ENCODE results near the gene NAA60.

NAA60 gene

DNA sequence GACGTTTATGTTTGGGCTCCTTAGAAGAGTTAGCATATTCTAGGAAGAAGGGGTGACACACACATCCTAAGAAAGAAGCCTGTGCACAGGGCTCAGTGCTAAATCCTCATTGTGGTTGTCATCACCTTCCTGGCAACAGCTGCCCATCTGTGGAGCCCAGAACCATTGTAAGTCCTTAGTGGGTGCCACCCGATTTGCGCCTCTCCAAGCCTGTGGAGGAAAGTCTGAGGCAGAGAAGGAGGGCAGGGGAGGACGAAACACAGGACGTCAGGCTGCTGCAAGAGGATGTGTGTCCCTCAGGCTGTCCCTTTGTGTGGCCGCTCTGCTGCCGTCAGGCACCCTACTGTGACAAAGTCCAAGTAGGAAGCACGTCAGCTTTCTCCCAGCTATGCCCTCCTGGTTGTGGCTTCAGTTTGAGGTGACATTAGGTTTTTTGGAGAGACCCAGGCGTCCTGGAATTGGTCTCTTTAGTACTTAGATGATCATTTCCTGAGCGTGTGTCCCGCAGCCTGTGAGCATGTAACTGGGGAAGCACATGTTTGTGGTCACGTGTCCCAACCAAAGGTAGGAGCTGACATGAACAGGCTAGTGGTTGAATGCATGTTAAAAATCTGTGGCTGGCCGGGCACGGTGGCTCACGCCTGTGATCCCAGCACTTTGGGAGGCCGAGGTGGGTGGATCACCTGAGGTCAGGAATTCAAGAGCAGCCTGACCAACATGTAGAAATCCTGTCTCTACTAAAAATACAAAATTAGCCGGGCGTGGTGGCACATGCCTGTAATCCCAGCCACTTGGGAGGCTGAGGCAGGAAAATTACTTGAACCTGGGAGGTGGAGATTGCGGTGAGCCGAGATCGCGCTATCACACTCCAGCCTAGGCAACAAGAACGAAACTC, 68.1 kb downstream of the NAA60 start:
- no peak for DNase-seq

DNA sequence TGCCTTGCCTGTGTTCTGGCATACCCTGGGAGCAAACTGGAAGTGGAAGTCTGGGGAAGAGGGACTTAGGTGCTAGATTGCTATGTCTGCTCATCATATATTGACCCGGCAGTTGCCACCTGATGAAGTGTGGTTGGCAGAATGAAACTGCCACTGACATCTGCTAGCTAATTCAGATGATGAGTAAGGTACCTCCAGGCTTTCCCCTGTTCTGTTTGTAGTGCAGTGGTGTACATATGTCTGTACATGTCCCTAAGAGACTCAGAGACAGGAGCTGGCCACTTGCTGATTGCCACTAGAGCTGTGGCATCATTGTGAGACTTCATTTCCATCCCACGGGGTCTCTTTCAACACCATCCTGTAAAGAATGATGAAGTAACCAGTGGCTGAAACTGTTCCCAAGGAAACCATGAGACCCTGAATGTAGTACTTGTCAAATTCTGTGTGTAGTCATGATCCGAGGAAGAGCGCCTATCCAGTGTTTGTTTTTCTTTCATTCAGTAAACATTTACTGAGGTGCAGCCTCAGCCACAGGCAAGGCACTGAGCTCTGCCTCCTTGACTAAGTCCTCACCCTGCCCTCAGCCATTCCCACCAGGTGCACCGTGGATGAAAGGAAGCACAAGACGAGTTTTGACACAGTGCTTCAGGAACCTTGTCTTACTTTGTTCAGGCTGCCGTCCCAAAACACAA, 70.6 kb downstream of the NAA60 start:
- DNase-seq: no peak

DNA sequence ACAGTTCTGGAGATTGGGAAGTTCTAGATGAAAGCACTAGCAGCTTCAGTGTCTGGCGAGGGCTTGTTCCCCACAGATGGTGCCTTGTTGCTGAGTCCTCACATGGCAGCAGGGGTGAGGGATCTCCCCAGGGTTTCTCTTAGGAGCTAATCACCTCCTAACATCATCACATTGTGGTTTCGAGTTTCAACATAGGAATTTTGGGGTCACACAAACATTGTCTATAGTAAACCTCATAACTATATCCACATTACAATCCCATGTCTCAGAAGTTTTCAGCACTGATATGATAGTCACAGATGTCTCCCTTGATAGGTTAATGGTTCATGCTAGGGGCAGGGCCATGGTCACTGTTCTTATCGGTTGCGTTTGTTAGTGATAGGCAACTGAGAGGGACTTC, 71.1 kb downstream of the NAA60 start:
- DNase-seq: no peak

DNA sequence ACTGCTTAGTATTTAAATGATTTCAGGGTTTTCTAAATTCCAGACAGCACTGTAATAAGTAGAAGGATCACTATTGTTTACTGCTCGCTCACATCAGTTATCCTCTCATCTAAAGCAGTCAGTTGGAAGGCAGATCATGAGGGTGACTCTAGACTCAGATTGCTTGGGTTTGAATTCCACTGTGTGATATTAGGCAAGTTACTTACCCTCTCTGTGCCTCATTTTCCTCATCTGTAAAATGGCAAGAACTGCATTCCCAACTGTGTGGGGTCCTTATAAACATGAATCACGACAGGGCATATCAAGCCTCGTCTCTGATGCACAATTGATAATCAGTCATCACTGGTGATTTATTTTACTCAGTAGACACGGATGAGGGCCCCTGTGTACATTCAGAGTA, 72.4 kb downstream of the NAA60 start:
- DNase-seq: no peak

DNA sequence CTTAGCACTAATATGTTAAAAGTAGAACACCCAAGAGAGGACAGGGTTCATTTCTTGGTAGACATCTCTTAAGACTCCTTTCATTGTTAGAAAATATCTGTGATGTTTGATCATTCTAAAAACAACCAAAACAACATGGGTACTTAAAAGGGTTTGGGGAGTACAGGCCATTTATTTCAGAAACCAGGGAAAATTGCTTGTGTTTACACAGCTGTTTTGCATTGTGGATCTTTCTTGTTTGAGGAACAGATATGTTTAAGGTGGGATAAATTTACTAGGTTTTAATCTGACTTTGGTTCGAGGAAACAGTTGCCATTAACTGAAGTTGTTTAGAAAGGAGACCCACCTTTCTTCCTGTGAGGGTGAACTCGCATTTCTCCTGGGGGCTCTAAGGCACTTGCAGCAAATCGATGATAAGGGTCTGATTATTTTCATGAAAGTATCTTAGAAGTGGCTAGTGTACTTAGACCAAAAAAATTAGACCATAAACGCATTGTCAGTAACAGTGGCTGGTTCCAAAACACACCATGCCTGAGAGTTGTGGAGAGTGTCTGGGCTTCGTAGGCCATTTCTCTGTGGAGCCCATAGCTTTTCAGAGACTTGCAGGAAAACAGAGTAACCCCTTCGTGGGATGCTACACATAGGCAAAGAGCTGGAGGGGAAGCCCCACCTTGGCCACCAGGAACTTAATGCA, 75.0 kb downstream of the NAA60 start:
- DNase-seq: no peak

DNA sequence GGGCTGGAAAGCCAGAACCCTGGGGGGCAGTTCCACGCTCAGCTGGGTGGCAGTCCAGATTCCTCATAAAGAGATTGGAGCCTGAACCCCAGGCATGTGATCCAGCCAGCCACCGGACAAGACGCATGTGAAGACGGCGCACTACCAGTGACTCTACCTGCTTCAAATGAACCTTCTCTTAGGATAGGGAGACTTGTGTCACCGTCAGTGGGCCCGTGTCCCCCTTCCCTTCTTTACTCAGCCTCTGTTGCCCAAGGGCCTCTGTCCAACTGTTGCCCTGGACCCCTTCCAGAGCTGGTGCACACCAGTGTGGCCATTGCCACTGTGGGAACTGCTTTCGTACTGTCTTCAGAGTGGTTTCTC, 75.5 kb downstream of the NAA60 start:
- DNase-seq: no peak

DNA sequence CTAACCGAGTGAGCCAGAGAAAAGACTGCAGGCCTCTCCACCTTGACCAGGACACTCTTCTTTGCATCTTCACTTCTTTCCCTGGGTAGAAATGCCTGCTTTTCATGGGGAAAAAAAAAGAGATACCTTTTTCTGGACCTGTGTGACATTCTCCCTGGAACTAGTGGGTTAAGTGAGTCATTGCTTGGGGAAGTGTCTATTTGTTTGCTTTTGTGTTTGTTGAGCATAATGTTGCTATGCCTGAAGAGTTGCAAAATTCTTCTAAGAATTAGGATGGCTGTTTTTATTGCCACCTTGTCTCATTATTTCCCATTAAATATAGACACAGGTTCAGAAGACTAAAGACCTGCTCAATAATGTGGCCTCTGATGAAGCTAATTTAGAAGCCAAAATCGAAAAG, 76.1 kb downstream of the NAA60 start:
- no peak for DNase-seq

DNA sequence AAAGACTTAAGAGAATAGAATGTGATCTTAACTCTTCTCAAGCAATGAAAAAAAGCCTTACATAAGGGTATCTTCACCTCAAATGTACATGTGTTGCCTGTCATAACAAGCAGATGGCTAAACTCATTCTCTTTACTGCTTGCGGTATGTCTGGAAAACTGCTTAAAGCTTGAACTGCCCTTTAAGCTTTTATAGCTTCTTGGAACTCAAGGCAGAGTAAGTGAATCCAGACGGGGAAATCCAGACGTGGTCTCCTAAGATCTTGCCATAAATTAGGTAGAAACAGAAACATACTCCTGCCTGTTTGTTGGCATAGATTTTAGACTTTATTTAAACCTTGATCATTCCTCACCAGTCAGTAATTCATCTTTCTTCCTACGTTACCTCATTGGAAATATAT, 76.9 kb downstream of the NAA60 start:
- no peak for DNase-seq

DNA sequence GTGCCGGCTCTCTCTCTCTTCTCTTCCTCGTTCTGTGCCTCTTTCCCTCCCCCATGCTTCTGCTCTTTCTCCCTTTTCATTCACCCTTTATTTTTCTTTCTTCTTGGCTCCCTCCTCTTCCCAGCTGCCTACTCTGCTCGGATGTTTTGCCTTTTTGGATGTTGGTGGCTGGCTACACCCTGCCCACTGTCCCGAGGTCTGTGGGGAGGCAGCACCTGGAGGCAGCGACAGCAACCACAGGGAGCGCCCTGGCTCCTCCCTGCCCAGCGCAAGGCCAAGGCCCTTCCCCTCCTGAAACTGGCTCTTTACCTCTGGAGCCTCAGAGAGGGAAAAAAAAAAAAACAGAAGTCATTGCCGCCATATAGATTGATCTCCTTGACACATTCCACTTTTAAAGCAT, 77.4 kb downstream of the NAA60 start:
- DNase-seq: no peak

DNA sequence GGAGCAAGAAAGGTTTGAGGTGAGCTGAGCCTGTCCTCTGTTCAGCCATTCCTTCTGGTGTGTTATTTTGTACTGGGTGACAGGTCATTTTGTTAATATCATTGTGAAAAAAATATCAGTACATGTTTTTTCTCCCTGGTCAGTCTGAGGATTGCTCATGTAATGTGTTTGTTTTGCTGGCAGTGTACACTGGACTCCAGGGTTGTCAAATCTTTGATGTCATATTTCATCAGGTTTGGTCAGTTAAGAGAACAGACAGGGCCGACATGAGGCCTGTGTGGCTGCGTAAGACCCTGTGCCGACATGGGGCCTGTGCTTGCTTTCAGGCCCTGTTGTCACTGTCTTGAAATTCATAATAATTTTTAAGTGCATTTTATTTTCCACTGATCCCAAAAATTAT, 79.8 kb downstream of the NAA60 start:
- no peak for DNase-seq

DNA sequence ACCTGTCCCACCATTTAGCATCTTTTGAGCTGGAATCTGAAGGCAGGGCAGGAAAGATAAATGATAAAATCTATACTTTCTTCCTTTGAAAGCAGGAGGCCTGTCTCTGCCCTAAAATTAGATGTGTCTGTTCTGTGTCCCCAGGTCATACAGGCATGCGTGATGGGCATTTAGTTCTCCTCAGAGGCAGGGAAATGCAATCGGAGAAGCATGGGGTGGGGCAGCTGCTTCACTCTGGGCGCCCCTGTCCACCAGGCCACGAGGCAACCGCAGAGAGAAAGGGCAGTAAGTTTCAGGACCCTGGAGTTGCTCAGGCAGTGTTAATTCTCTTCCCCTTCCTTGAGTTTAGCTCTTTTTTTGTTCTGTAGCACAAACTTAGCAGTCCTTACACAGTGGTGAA, 82.5 kb downstream of the NAA60 start:
- no peak for DNase-seq

DNA sequence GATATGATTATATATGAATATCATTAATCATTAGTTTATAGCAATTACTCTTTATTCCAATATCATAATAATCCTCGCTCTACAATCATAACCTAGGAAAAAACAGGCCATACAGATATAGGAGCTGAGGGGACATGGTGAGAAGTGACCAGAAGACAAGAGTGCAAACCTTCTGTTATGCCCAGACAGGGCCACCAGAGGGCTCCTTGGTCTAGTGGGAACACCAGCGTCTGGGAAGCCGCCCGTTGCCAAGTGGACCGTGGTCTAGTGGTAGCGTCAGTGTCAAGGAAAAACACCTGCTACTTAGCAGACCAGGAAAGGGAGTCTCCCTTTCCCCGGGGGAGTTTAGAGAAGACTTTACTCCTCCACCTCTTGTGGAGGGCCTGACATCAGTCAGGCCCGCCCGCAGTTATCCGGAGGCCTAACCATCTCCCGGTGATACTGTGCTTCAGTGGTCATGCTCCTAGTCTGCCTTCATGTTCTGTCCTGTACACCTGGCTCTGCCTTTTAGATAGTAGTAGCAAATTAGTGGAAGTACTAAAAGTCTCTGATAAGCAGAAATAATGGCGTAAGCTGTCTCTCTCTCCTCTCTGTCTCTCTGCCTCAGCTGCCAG, 83.8 kb downstream of the NAA60 start:
- DNase-seq: peak; percentile 57

DNA sequence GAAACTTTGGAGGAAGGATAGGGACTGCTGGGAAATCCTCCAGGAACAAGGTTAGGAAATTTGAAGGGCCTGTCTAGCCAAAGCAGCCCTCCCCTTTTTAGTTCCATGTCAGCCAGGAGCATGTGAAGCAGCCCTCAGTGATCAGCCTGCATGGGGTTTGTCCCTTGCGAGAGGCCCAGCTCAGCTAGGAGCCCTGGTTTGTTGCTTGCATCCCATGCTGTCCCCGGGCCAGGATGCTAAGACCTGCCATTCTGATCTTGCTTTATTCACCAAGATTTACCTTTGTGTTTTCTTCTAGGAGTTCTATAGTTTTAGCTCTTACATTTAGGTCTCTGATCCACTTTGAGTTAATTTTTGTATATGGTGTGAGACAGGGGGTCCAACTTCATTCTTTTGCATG, 84.9 kb downstream of the NAA60 start:
- no peak for DNase-seq

DNA sequence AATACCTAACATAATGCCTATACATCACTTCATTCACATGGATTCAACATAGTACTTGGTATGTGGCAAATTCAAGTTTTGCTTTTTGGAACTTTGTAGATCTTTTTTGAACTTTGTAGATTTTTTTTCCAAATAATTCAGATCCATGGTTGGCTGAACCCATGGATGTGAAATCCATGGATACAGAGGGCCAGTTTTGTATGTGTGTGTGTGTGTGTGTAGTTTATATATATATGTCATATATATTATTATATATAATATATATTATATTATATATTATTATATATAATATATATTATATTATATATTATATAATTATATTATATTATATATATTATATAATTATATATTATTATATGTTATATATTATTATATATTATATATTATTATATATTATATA, 85.7 kb downstream of the NAA60 start:
- DNase-seq: no peak

DNA sequence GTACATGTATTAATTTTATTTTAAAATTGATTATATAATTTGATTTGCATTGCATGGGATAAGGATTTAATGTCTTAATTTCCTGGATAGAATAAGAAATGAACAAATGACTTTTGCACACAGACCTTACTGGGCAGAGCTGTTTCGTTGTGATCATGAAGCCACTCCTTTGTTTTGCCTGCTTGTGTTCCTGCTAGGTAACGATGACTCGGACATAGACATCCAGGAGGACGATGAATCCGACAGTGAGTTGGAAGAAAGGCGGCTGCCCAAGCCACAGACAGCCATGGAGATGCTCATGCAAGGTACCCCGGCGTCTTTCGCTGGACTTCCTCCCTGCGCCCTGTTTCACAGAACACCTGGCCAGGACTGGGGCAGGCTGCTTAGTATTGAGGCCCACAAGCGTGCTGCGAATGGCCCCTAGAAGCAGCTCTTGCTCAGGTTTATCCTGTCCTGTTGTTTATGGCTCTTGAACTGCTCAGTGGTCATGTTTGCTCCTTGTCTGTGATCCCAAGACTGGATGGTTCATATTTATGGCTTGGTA, 87.0 kb downstream of the NAA60 start:
- DNase-seq: no peak

DNA sequence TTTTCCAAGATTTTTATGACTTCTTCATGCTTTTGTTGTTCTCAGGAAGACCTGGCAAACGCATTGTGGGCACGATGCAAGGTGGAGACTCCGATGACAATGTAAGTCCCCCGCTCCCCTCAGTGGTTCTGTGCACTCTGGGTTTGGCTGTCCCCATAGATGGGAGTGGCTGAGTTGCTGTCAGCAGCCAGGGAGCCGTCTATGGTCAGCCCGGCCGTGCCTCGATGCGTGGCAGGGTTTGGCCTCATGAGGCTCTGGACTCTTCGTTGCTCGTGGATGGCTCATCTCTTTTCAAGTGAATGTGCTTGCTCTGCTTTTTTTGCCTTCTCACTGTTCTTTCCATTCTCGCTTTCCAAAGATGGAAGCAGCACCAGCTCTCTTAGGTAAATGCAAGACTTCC, 89.3 kb downstream of the NAA60 start:
- no peak for DNase-seq

DNA sequence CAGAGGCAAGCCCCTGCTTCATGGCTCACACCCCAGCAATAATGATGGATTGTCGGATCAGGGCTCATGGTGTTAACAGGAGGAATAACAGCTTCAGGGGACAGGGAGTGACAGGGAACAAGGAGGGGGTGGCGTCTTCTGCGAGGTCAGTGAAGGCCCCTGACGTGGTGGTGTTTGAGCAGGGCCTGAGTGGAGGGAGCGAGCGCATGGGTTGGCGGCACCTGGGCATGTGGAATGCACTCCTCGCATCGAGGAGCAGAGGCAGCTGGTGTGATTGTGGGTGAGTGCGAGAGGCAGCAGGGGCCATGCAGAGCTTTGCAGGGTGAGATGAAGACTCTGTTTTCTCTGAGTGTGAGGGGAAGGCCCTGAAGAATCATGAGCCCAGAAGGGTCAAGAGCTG, 90.6 kb downstream of the NAA60 start:
- DNase-seq: no peak

DNA sequence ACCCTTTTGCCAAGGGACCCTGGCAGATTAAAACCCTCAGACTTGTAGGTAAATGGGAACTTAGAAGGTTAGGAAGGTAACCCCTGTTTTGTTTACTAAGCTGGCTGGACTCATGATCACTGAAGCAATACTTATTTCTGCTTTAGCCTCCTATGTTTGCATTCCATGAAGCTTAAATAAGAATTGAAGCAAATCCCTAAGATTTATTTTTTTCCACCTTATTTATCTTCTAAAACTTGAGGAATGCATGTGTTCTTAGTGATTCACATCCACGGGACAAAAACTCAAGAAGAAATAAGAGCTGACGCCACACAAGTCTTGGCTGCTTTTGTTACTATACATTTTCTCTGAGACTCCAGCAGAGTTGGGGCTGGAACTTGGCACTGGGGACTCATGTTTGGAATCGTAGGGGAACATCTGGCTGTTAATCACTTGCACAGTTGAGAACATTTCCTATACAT, 92.8 kb downstream of the NAA60 start:
- no peak for DNase-seq

Data from stimulated activated CD4-positive, alpha-beta T cell treated with anti-CD3 and anti-CD28 coated beads, Interleukin-4, amount 100 ng/mL, for 1 hour (primary cell).